ENCODE data around the gene ALDH3A2. TPM values are rescaled to one million over a fixed set of nuclear protein-coding genes. Genes with fewer than 3 reads are reported as not detected.
"Not testable (repeated sequence)": the region's sequence is repeated elsewhere in the genome, so short reads cannot be mapped to it uniquely, and the experiment has no call there.

The ALDH3A2 gene
- total and polyA plus RNA-seq, 4 donors: 63.3 to 165 (median 80.4) TPM

GRCh38 chr17:19684909-19685580 lies 36.5 kb downstream of the ALDH3A2 start:
- not testable (repeated sequence) for H3K4me1 ChIP-seq (ENCODE audit: control insufficient read depth in 4 of 4, insufficient read depth in 4 of 4, low read length in 3 of 4); DNase-seq (ENCODE audit: low spot score); H3K27me3 ChIP-seq (ENCODE audit: control insufficient read depth in 4 of 4, insufficient read depth in 4 of 4, low read length in 3 of 4); H3K27ac ChIP-seq (ENCODE audit: low read depth in 1 of 2, low read length in 2 of 2); H3K4me3 ChIP-seq (ENCODE audit: low read depth in 1 of 3, low read length in 3 of 3); H3K36me3 ChIP-seq (ENCODE audit: control insufficient read depth in 4 of 4, insufficient read depth in 3 of 4, low read depth in 1 of 4, low read length in 3 of 4); H3K9me3 ChIP-seq (ENCODE audit: control insufficient read depth in 4 of 4, low read length in 3 of 4); H3K9ac ChIP-seq (ENCODE audit: low read depth in 1 of 2, low read length in 2 of 2)
- 94% methylated on average over 31 of the region's 32 CpGs for WGBS

- DNase-seq (ENCODE audit: low spot score): no peak
- WGBS: 82% methylated on average over 2 of the region's 2 CpGs
- no peak for TF ChIP-seq CTCF (IDR thresholded peaks at IDR 0.05; ENCODE audit: low read depth, low read length, missing input control)
- peak; percentile 83 for TF ChIP-seq FOXA2 (IDR thresholded peaks at IDR 0.05)
- no peak for TF ChIP-seq JUND (IDR thresholded peaks at IDR 0.05)
- TF ChIP-seq HNF4A (conservative IDR thresholded peaks at IDR 0.05): peak; percentile 67 to 75
- TF ChIP-seq RAD21 (IDR thresholded peaks at IDR 0.05): peak in 1 of 2 donors; percentile 26
- TF ChIP-seq FOXA1 (IDR thresholded peaks at IDR 0.05): peak; percentile 70
- no peak for TF ChIP-seq YY1 (IDR thresholded peaks at IDR 0.05)
- TF ChIP-seq RXRA (IDR thresholded peaks at IDR 0.05): peak; percentile 58 to 62
- TF ChIP-seq NR2F2 (IDR thresholded peaks at IDR 0.05): no peak
- peak; percentile 26 for TF ChIP-seq SP1 (IDR thresholded peaks at IDR 0.05)
Observed at GRCh38 chr17:19686400-19687090, 38.0 kb downstream of the ALDH3A2 start.

GRCh38 chr17:19702217-19702641 lies 53.7 kb downstream of the ALDH3A2 start:
- 81% methylated on average over 4 of the region's 4 CpGs for WGBS
- H3K9me3 ChIP-seq (ENCODE audit: control insufficient read depth in 4 of 4, low read length in 3 of 4): no peaks in the 10 kb centered on the region
- H3K27ac ChIP-seq (ENCODE audit: low read depth in 1 of 2, low read length in 2 of 2): no peak overlapping the region
- no peak overlapping the region for H3K4me3 ChIP-seq (ENCODE audit: low read depth in 1 of 3, low read length in 3 of 3)
- H3K9ac ChIP-seq (ENCODE audit: low read depth in 1 of 2, low read length in 2 of 2): no peak overlapping the region
- no peaks in the 10 kb centered on the region for H3K36me3 ChIP-seq (ENCODE audit: control insufficient read depth in 4 of 4, insufficient read depth in 3 of 4, low read depth in 1 of 4, low read length in 3 of 4)
- H3K27me3 ChIP-seq (ENCODE audit: control insufficient read depth in 4 of 4, insufficient read depth in 4 of 4, low read length in 3 of 4): no peaks in the 10 kb centered on the region
- H3K4me1 ChIP-seq (ENCODE audit: control insufficient read depth in 4 of 4, insufficient read depth in 4 of 4, low read length in 3 of 4): peaks cover 0 to 4% (median 0%) of the 10 kb centered on the region in 4 donors
- DNase-seq (ENCODE audit: low spot score): no peak
- TF ChIP-seq NR2F2 (IDR thresholded peaks at IDR 0.05) (no peak), SP1 (IDR thresholded peaks at IDR 0.05) (no peak), ZBTB33 (IDR thresholded peaks at IDR 0.05) (no peak), CTCF (IDR thresholded peaks at IDR 0.05; ENCODE audit: low read depth, low read length, missing input control) (no peak), JUND (IDR thresholded peaks at IDR 0.05) (no peak), RXRA (IDR thresholded peaks at IDR 0.05) (no peak), GABPA (IDR thresholded peaks at IDR 0.05 in 1 of 2, conservative IDR thresholded peaks at IDR 0.05 in 1 of 2) (no peak), FOXA1 (IDR thresholded peaks at IDR 0.05) (no peak), HNF4A (conservative IDR thresholded peaks at IDR 0.05) (no peak), TAF1 (conservative IDR thresholded peaks at IDR 0.05) (no peak), YY1 (IDR thresholded peaks at IDR 0.05) (no peak), REST (IDR thresholded peaks at IDR 0.05) (no peak), HNF4G (IDR thresholded peaks at IDR 0.05) (no peak), RAD21 (IDR thresholded peaks at IDR 0.05) (no peak), FOXA2 (IDR thresholded peaks at IDR 0.05) (no peak)

More at GRCh38 chr17:19686400-19687090, 38.0 kb downstream of the ALDH3A2 start:
- no peak overlapping the region for H3K9ac ChIP-seq (ENCODE audit: low read depth in 1 of 2, low read length in 2 of 2)
- H3K9me3 ChIP-seq (ENCODE audit: control insufficient read depth in 4 of 4, low read length in 3 of 4): no peaks in the 10 kb centered on the region
- peak overlapping the region in 1 of 2 donors; percentile 30 for H3K27ac ChIP-seq (ENCODE audit: low read depth in 1 of 2, low read length in 2 of 2)
- H3K27me3 ChIP-seq (ENCODE audit: control insufficient read depth in 4 of 4, insufficient read depth in 4 of 4, low read length in 3 of 4): no peaks in the 10 kb centered on the region
- H3K4me3 ChIP-seq (ENCODE audit: low read depth in 1 of 3, low read length in 3 of 3): no peak overlapping the region
- H3K36me3 ChIP-seq (ENCODE audit: control insufficient read depth in 4 of 4, insufficient read depth in 3 of 4, low read depth in 1 of 4, low read length in 3 of 4): no peaks in the 10 kb centered on the region
- peaks cover 1 to 6% (median 4%) of the 10 kb centered on the region in 4 donors for H3K4me1 ChIP-seq (ENCODE audit: control insufficient read depth in 4 of 4, insufficient read depth in 4 of 4, low read length in 3 of 4)

Data from liver (tissue), 9 donors.